ENCODE data around the gene RNF149. TPM values are rescaled to one million over a fixed set of nuclear protein-coding genes. Genes with fewer than 3 reads are reported as not detected.
"Not testable (repeated sequence)": the region's sequence is repeated elsewhere in the genome, so short reads cannot be mapped to it uniquely, and the experiment has no call there.

The RNF149 gene
- total RNA-seq, 1 donor from 2014 or later, result 105 TPM

- no peak for DNase-seq (ENCODE audit: low spot score)
Measured at GRCh38 chr2:101331202-101331601, 22.7 kb upstream of the RNF149 start.

DNA sequence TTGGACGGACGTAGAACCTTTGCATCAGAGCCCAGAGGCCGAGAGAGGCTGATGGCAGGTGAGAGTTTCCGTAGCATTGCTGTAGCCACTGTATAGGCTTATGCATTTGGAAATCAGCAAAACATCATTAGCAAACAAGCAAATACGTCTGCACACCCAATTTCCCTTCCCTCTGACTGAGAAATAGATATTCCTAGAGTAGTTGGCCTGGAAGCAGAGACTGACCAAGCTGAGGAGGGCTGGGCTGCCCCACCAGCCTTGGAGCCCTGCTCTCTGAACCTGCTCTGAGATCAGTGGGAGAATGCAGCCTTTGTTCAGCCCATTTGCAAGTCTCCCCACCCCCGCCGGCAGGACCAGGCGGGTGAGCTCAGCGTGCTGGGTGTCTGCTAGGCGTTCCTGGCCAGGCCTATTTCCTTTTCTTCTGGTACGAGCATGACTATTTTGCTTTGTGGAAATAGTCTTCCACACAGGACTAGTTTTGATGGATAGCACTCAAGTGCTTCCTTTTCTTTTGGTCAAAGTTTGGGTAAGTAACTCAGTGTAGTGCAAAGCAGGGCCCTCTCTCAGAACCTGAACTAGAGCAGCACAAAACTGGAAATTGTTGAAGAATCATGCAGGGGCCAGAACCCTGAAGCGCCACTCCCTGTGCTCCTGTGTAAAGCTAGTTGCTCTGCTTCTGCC, 21.9 kb upstream of the RNF149 start:
- DNase-seq (ENCODE audit: low spot score), result no peak

DNA sequence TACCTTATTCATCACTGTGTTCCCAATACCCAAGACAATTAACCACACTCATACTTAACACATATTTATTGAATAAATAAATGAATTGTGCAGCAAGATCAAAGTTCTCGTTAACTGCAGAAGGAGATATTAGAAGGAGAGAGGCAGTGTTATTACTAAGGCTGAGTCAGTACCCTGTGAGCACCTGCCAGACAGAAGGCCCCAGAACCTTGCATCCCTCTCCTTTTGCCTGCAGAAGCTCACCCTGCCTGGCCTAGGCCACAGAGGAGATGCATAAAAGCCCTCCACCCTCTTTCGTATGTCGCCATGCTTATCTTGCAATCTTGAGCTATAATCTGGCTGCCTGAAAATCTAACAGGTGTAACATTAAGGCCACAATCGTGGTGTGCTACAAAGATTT, 20.5 kb upstream of the RNF149 start:
- no peak for DNase-seq (ENCODE audit: low spot score)

GRCh38 chr2:101328474-101329007, 20.0 kb upstream of the RNF149 start:
- DNase-seq (ENCODE audit: low spot score), result no peak

DNA sequence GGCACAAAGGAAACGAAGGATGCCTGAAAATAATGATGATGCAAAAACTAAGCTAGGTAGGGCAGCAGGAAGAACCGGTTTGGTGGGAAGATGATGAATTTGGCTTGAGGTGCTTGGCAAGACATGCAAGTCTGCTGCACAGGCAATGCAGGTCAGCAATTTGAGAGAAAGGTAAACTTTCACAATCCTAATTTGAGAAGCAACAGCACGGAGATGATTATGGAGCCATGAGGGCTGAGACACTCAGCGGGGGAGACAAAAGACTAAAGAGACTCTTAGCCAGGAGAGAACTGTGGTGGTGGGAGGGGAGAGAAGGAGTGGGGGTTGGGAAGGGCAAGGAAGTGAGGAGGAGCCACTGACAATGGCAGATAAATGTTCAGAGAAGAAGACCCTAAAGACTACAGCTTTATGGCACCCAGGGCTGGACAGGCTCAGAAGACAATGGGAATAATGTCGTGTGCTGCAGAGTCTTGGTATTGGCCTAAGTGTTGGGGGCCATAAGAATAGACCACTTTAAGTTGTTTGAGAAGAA, 19.4 kb upstream of the RNF149 start:
- DNase-seq (ENCODE audit: low spot score), result no peak

DNA sequence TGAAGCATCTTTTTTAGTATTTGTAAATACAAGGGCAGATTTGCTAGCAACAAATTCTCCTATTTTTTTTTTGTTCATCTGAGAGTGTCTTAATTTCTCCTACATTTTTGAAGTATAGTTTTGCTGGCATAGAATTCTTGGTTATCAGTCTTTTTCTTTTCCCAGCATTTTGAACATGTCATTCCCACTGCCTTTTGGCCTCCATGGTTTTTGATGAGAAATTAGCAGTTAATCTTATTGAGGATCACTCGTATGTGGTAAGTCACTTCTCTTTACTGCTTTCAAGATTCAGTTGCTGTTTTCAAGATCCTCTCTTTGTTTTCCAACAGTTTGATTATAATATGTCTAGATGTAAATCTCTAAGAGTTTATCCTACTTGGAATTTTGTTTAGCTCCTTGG, 16.9 kb upstream of the RNF149 start:
- DNase-seq (ENCODE audit: low spot score), result no peak

GRCh38 chr2:101316568-101316967, 8.1 kb upstream of the RNF149 start:
- DNase-seq (ENCODE audit: low spot score), result not testable (repeated sequence)

DNA sequence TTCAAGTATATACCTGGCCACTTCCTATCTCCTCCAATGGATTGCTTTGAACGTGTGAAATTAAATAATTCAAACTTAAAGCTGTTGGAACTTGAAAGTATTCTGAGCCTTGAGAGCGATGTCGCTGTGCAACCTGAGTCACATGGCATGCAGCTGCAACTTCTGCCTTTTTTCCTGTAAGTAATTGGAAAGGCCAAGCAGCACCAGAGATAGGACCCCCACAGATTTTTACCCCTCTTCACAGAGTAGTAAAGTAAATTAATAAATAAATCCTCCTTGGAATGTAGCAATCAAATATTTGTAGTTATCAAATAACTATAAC, 3.2 kb upstream of the RNF149 start:
- DNase-seq (ENCODE audit: low spot score), result no peak

GRCh38 chr2:101310834-101311695, 2.6 kb upstream of the RNF149 start:
- no peak for DNase-seq (ENCODE audit: low spot score)

GRCh38 chr2:101310090-101310833, 1.8 kb upstream of the RNF149 start:
- DNase-seq (ENCODE audit: low spot score), result no peak

- no peak for DNase-seq (ENCODE audit: low spot score)
Measured at GRCh38 chr2:101307950-101308431, 510 bp downstream of the RNF149 start.

DNA sequence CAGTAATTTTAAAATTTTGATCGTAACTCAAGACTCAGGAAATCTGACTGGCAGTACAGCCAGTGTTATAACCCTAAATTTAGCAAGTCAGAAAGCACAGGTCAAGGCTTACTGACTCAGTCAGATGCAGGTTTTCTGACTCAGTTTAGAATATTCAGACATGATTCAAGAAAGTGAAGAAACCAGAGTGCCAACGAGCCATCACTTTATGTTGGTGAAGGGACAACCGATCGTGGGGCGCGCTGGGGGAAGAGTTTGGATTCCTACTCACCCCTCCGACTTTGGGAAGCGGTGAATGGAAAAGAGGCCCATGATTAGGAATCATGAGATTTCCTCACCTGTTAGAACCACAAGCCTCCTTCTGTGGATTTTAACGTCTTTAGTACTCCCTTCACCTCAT, 998 bp downstream of the RNF149 start:
- no peak for DNase-seq (ENCODE audit: low spot score)

- no peak for DNase-seq (ENCODE audit: low spot score)
Measured at GRCh38 chr2:101306410-101306809, 2.1 kb downstream of the RNF149 start.

GRCh38 chr2:101305492-101306078, 2.9 kb downstream of the RNF149 start:
- no peak for DNase-seq (ENCODE audit: low spot score)

DNA sequence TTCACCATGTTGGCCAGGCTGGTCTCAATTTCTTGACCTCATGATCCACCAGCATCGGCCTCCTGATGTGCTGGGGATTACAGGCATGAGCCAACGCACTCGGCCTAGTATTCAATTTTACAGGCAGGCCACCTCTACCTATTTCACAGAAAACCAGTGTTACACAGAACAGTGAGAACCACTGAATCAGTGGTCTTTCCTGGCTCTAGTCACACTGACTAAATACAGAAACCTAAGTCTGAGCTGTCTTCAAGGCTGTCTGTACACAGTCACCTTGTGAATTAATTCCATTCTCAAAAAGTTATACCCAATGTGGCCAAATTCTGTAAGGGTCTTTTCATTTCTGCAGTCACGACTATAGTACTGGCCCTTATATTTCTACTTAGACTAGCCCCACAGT, 3.5 kb downstream of the RNF149 start:
- no peak for DNase-seq (ENCODE audit: low spot score)

GRCh38 chr2:101303688-101304087, 4.8 kb downstream of the RNF149 start:
- DNase-seq (ENCODE audit: low spot score), result no peak

GRCh38 chr2:101302016-101302415, 6.5 kb downstream of the RNF149 start:
- DNase-seq (ENCODE audit: low spot score), result no peak

DNA sequence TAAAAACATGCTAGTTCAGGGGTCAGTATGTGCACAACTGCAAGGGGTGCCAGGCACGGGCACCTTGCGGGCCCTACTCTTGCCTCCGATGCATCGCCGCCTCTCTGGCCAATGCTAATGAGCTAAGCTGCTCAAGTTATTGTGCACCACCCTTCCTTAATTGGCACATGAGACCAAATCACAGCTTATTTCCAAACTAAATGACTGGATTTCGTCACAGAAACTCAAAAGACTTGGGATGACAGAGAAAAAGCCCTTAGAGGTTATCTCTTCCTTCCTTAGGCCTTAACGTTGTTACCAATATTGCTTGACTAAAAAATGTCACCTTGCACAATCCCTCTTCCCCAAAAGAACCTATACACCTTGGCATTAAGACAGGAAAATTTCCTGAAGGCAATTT, 7.7 kb downstream of the RNF149 start:
- no peak for DNase-seq (ENCODE audit: low spot score)

DNA sequence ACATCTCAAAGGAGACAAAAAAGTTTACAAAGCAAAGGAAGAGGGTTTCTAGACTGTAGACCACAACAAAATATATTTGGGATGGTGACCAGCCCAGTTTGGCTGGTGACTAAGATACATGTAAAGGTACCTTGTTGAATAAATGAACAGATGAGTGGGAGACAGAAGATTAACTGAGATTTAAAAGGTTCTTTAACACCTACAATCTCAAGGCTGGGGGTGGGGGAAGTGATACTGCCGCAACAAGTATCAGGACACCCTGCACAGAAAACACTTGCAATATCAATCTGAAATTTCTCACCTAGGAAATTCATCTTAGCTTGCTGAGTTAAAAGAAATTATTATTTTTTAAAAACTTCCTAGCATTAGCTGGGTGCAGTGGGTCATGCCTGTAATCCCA, 8.3 kb downstream of the RNF149 start:
- no peak for DNase-seq (ENCODE audit: low spot score)

DNA sequence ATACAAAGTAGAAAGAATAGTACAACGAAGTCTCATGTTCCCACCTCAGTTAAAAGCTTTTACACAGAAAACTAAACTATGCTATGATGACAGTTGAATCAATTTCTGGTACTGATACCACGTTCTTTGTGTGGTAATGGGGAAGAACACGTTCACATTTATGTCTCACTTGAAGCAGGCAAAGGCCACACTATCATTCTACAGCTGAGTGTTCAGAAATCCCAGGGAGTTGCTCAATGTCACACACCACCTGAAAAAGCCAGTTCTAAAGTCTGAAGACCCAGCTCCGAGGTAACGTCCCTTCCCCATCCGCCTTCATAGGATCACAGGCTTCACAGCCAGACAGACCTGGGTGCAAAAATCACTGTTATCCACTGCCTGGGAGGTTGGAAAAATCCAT, 8.9 kb downstream of the RNF149 start:
- DNase-seq (ENCODE audit: low spot score), result no peak

DNA sequence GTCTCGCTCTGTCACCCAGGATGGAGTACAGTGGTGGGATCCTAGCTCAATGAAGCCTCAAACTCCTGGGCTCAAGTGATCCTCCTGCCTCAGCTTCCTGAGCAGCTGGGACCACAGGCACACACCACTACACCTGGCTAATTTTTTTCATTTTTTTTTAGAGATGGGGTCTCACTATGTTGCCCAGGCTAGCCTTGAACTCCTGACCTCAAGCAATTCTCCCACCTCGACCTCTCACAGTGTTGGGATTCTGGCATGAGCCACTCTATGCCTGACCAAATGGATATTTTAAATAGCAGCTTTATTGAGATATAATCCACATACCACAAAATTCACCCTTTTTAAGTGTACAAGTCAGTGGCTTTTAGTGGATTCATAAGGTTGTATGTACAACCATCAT, 11.1 kb downstream of the RNF149 start:
- no peak for DNase-seq (ENCODE audit: low spot score)

Data from mesenteric fat pad (tissue), 1 donor.